GM12874 (cell line): ENCODE results near the gene FGF3.

Source experiments
- CTCF ChIP-seq: IDR thresholded peaks from 2 replicates; pipeline ENCODE4 v1.5.1; 2011; ENCODE audit warnings: low read depth, mild to moderate bottlenecking, control low read depth, low read length, moderate library complexity; ENCODE audit not compliant: insufficient read depth

FGF3 gene

GRCh38 chr11:69864686-69865661 lies 45.8 kb upstream of the FGF3 start:
- TF ChIP-seq CTCF = no peak

DNA sequence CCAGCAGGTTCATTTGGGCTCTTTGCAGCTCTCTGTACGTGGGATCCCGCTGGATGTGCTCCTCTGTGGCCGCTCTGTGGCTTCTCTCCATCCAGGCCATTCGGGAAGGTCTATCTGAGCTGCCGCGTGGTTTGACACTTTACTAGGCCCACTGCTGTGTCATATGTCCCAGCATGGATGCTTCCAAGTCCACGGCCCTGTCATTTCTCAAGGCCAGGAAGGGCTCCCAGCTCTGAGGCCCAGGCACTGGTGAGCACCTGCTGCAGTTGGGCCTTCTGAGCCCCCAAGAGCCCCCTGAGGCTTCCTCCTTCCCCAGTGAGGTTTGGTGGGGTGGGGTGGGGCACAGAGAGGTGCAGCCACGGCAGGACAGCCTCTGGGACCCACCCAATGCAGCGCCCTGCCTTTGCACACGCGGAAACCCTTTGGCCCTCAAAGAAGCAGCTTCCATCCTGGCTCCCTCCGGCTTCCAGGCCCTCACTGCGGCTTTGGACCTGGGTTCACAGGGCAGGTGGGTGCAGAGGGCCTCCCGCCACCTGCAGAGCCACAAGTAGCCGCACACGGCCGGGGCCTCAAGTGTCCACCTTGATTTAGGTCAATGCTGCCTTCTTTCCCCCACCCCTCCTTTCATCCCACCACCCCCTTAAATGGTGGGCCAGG lies 44.5 kb upstream of the FGF3 start:
- TF ChIP-seq CTCF = no peak

DNA sequence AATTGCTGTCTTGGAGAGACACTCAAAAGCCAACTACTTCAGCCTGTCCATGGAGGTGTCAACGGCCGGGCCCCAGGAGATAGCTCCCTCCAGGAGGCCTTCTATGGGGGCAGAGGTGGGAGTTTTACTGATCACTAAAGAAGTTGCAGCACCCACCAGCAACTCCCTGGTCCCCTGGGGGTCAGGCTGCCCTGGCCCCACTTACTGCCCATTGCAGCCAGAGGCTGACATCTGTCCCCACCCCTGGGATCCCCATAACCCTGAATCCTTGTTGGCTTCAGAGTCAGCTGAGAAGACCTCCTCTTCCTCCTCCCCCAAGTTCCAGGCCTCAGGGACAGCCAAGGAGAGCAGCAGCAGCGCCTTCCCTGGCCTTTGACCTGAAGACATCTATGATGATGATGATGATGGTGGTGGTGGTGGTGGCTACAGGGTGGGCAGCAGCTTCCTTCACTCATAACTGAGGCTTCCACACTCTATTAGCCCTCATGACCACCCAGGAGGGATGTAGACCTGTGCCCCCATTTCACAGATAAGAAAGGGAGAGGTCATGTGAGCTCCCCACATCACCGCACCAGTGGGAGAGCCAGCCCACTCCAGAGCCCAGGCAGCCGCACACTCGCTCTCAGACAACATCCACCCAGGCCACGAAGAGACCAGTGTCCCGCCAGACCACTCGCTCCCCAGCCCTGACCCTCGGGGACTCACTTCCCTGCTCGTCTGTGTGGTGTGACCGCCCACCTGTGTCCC lies 43.8 kb upstream of the FGF3 start:
- TF ChIP-seq CTCF = no peak

GRCh38 chr11:69862331-69862771 lies 43.1 kb upstream of the FGF3 start:
- TF ChIP-seq CTCF = no peak

DNA sequence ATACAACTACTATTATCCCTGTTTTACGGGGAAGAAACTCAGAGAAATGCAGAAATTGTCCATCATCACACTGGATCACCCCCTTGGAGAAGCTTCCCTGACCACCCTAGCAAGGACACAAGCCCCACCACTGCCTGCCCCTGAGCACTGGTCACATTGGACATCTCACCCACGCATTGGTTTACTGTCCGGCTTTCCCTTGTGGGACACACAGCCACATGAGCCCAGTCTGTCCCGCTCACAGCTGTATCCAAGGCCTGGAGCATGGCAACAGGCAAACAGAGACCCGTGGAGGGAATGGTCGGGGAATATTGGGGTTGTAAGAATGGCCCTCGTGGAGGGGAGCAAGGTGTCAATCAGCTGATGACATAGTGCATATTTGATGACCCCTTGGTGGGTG lies 42.7 kb upstream of the FGF3 start:
- no peak for TF ChIP-seq CTCF

GRCh38 chr11:69860796-69861445 lies 41.7 kb upstream of the FGF3 start:
- TF ChIP-seq CTCF = no peak
